ENCODE data around the gene SCYL2. TPM values are rescaled to one million over a fixed set of nuclear protein-coding genes. Genes with fewer than 3 reads are reported as not detected.

Gene SCYL2
- total RNA-seq, 2 experiments from 2014 or later: 19.4 to 20.7 TPM

Other genes starting within 250 kb of the SCYL2 start
- 10 to 100 TPM; 27.0 to 27.2 TPM for gene BLTP3B, start 124.3 kb upstream of the SCYL2 start, total RNA-seq
- 10 to 100 TPM; 38.0 to 41.8 TPM for gene ACTR6, start 66.4 kb upstream of the SCYL2 start, total RNA-seq
- 1 to 10 TPM; 3.4 to 3.6 TPM for gene DEPDC4, start 98 bp upstream of the SCYL2 start, total RNA-seq
- not detected for gene SLC17A8, start 89.9 kb downstream of the SCYL2 start, total RNA-seq
- not detected for gene NR1H4, start 206.7 kb downstream of the SCYL2 start, total RNA-seq

Measured in activated naive CD4-positive, alpha-beta T cell treated with anti-CD3 and anti-CD28 coated beads for 36 hours (primary cell).